Ovary (tissue), 3 donors: ENCODE data around the gene SYNJ1.

Source experiments
- CTCF ChIP-seq, 3 donors: fragments of 450-650 bp in 2 of 3; fragments of 200-600 bp in 1 of 3; IDR thresholded peaks; one replicate each; pipeline versions ENCODE4 v1.5.1 to v1.8.0; 2016 to 2022; ENCODE audit warnings: antibody characterized with exemption in 3 of 3, mild to moderate bottlenecking in 1 of 3
- EP300 ChIP-seq: sonication (generic); formaldehyde crosslinking; IDR thresholded peaks from one replicate; pipeline ENCODE4 v1.6.1; 2017; ENCODE audit warnings: antibody characterized with exemption
- POLR2A ChIP-seq: fragments of 450-650 bp; IDR thresholded peaks from one replicate; pipeline ENCODE4 v1.6.1; 2017; ENCODE audit warnings: antibody characterized with exemption, mild to moderate bottlenecking, moderate library complexity
- donor health status: DM: no; HTN: no; CAD: no.

- TF ChIP-seq CTCF (IDR thresholded peaks at IDR 0.05) (no peak), POLR2A (no peak), EP300 (no peak)
Observed at GRCh38 chr21:32608851-32609250, 119.0 kb downstream of the SYNJ1 start.
